ENCODE results near the gene CTIF.

GRCh38 chr18:48819276-48819675 is 280.4 kb downstream of the CTIF start:
- no peak for TF ChIP-seq CTCF (IDR thresholded peaks at IDR 0.05)
- TF ChIP-seq POLR2A (IDR thresholded peaks at IDR 0.05), result no peak
- TF ChIP-seq POLR2AphosphoS5 (IDR thresholded peaks at IDR 0.05; ENCODE audit: insufficient read depth in 1 of 2, low read depth in 1 of 2), result no peak
